GM18870 (cell line): ENCODE data around the gene ZNF804B.
A peak's percentile ranks its signal among the peaks of the same experiment; 100 is the strongest.

Experiments used
- ATAC-seq: cut with Tn5 transposase; IDR thresholded peaks from one replicate; pipeline ENCODE4 v1.9.1; 2021; ENCODE audit warnings: moderate library complexity; ENCODE audit not compliant: unreplicated experiment

ZNF804B gene

GRCh38 chr7:88835147-88835728 lies 75.7 kb downstream of the ZNF804B start:
- peak; percentile 92 for ATAC-seq

DNA sequence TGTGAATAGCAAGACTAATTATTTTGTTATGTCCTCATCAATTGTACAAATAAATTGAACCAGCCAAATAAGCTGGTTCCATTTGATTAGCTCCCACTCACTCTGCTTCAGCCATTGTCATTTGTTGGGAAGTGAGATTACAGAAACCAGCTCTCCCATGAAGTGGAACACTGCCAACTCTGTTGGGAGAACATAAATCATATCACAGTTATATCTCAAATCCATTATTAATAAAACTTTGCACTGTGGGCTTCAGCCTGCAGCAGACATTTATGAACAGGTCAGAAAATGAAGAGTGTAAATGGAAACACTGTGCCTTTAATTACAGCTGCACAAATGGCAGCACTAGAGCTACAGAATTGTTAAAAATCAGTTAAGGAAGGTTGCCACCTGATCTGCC lies 82.7 kb downstream of the ZNF804B start:
- no peak for ATAC-seq

DNA sequence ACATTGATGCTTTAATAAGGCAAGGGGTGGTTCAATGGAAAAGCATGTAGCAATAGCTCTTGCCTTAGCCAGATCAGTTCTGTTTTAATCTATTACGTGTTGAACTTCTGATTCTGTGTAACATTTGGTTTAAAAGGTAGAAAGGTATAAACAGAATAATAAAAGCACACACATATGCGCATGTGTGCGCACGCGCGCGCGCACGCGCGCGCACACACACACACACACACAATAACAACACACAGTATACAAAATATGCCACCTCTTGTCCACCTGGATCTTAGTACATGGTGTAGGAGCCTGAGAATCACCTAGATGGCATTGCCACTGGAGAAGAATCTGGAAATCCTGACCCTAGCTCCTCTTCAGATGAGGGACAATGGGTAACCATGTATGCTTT lies 85.6 kb downstream of the ZNF804B start:
- no peak for ATAC-seq

- no peak for ATAC-seq
Observed at GRCh38 chr7:88851220-88851619, 91.7 kb downstream of the ZNF804B start.

DNA sequence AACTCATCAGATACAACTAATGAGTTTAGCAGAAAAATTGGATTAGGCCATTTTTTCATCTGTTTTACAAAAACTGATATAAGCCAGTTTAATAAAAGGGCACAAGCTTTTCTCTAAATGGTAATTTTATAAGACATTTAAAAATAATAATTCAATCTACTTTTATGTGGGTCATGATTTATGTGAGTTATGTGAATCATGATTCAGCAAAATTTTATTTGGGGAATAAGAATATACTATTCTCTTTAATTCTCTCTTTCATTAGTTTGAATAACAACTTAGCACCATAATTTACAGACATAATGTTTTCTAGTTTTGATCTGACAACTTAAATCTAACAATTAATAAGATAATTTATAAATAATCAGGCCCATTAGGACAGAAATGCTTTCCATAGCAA lies 99.8 kb downstream of the ZNF804B start:
- no peak for ATAC-seq

DNA sequence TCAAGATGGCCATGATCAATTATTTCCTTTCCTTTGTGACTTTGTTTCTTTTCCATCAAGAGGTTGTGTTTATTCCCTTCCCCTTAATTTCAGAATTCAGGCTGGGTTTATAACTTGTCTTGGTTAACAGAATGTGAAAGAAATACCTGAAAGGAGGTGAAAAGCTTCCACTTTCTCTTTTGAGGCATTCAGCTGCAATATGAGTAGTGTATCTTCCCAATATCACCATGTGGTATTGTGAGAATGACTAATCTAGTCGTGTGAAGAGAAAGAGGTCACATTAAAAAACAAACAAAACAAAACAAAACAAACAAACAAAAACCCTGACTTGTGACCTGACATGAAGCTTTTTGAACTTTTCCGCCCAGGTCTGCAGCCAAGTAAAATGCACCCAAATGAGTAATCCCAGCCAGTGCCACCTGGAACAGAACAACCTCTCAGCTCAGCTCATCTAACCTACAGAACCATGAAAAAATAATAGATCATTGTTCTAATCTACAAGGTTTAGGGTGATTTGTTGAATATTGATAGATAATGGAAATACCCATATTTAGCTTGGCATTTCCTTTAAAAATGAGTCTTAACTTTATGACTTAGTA lies 106.9 kb downstream of the ZNF804B start:
- ATAC-seq = peak; percentile 77

GRCh38 chr7:88867158-88867557 lies 107.7 kb downstream of the ZNF804B start:
- no peak for ATAC-seq

- no peak for ATAC-seq
Observed at GRCh38 chr7:88868456-88868855, 109.0 kb downstream of the ZNF804B start.

- no peak for ATAC-seq
Observed at GRCh38 chr7:88881136-88881535, 121.6 kb downstream of the ZNF804B start.

- ATAC-seq = no peak
Observed at GRCh38 chr7:88885131-88885530, 125.6 kb downstream of the ZNF804B start.

DNA sequence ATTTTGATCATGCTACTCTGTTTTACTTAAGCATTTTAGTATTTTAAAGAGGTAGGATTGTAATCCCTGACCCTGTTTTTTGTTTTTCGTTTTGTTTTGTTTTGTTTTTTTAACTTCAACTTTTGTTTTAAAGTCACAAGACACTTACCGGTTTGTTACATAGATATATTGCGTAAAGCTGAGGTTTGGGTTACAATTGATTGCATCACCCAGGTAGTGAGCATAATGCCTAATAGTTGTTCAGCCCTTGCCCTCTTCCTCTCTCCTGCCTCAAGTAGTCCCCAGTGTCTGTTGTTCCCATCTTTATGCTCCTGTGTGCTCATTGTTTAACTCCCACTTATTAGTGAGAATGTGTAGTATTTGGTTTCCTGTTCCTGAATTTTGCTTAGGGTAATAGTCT lies 129.2 kb downstream of the ZNF804B start:
- no peak for ATAC-seq

DNA sequence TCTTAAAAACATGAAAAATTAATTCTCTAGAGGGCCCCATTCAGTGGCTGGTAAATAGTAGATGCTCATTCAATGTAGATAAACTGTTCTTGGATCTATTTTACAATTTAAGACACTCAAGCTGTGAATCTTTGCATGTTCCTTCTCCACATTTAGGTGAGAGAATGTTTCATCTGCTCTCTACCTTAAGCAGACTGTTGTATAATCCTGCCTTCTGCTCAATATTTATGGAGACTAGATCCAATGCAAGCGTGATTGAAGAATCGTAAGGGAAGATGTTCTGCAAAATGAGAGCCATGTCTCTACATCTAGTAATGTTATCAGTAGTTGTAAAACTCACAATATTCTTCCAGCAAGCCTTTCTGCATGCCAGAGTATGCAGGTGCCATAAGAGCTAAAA lies 151.0 kb downstream of the ZNF804B start:
- no peak for ATAC-seq

DNA sequence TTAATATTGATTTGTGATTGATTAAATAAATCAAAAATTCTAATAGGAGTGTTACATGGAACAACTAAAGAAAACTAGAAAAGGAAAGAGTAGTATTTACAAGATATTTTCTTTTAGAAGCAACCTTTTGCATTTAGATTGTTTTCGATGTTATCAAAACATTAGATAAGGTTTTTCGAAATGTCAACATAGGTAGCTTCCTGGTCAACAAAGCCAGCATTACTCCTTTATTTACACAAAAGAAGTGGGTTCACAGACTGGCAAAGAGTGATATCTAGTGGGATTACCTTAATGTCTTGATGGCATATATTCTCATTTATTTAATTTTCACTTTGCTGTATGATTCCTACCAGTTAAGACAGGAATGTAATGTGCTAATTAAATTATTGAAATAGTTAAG lies 153.4 kb downstream of the ZNF804B start:
- ATAC-seq = no peak

DNA sequence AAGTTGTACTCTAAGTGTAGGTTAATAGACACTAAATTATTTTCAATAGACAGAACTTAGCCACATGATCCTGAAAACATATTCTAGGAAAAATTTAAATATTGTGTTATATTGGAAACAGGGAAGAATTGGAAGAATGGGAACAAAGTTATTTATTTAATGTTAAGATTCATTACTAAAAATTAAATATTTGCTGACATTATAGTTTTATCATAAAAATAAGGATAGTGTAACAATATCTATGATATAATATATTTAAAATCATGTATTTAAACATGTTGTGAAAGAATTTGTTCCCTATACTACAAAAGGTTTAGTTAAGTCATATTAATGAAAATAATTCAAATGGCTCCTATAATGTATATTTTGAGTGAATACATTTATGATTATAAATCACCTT lies 156.1 kb downstream of the ZNF804B start:
- no peak for ATAC-seq

DNA sequence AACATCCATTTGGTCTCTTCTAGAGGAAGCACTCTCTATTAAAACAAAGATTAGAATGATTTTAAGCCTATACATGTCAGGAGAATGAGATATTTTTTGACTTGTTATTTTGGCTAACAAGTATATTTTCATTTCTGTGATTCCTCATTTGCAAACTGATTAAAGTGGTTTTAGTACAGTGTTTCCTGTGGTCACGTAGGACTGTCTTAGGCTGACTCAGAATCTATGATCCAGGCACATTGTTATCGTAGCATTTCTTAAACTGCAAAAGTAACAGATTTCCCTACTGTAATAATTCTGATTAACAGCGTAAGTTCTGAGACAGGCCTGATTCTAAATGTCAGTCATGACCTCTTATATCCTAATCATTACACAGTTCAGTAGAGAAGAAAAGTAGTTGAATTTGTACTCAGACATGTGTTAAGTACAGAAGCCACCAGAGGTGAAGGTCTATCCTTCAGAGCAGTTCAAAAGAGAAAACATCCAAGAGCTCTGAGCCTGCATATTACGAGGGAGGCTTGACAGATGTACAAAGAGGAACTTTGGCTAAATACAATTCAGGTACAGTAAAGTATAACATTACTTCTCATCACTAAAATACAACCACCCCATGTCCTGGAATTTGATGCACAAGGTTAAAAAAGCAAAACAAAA lies 160.1 kb downstream of the ZNF804B start:
- ATAC-seq = no peak

- ATAC-seq = no peak
Observed at GRCh38 chr7:88922944-88923343, 163.4 kb downstream of the ZNF804B start.

DNA sequence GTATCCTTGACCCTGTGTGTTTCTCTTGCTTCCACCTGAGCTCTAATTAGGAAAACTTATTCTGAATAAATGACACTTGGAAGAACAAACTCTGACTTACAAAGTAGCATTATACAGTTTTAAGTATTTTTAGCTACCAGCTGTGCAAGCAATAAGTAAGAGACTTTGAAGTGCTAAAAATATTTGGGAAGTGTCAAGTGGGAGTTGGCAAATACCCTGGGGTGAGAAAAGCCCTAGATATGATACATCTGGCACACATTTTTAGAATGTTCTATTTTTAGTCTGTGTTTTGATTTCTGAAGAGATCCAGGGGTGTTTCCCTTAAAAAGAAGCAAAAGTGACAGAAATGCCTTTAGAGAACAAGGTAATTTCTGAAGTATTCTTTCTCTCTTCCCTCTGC lies 168.8 kb downstream of the ZNF804B start:
- no peak for ATAC-seq

DNA sequence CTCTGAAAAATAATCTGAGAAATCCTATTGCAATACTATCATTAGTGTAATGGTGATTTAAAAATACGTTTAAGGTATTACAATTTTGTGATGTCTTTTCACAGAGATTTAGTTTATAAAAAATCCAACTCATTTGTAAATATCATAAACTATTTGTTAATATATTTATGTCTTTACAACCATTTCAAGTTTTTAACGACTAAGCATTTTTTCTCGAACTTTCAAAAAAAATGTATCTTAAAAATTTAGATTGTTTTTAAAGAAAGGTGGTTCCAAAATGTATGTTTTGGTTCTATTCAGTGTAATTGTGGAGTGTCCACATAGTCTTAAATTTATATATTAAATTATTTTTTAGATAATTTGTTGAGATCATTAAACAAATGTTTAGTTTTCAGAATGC lies 170.2 kb downstream of the ZNF804B start:
- no peak for ATAC-seq

GRCh38 chr7:88933285-88933684 lies 173.8 kb downstream of the ZNF804B start:
- no peak for ATAC-seq

GRCh38 chr7:88942815-88943501 lies 183.5 kb downstream of the ZNF804B start:
- ATAC-seq = no peak

DNA sequence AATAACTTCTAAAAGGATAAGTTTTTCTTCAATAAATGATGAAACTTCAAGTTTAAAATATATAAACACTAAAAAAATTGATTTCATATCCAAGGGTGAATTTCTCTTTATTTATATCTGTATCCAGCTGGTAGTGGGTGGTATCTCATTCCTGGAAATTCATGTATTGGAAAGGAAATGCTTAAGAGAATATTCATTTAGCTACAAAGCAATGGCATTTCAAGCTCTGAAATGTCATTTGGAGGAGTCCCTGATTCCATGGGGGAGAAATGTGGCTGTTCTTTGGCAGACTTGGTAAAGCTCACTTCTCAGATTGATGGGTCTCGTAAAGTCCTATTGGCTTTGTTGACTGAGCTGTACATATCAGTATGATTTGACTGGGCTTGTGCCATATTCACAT lies 192.3 kb downstream of the ZNF804B start:
- ATAC-seq = no peak

DNA sequence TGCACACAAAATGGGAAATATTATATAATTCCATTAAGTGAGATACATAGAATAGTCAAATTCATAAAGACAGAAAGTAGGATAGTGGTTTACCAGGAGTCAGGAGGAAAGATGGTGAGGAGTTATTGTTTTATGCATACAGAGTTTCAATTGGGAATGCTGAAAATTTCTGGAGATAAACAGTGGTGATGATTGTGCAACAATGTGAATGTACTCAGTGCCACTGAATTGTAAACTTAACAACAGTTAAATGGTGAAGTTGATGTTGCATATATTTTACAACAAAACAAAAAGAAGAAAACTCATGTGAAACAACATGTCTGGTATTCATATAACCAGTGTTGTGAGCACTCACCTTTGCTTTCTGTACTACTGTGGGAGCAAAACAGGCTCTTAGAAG lies 204.9 kb downstream of the ZNF804B start:
- no peak for ATAC-seq
